Osteoblast (primary cell): ENCODE data around the gene PRSS33. TPM values are rescaled to one million over a fixed set of nuclear protein-coding genes. Genes with fewer than 3 reads are reported as not detected.

ENCODE experiments used
- DNase-seq: peaks from one replicate; pipeline ENCODE4 v3.0.0; 2011; ENCODE audit warnings: low spot score, mixed read lengths; ENCODE audit not compliant: insufficient read length; ENCODE audit errors: missing footprints
- H2AFZ ChIP-seq: 2 replicates; pipeline ENCODE4 v1.6.0; 2011; ENCODE audit warnings: mild to moderate bottlenecking, low read length
- H3K27ac ChIP-seq: 2 replicates; pipeline ENCODE4 v1.5.1; 2011; ENCODE audit warnings: mild to moderate bottlenecking, low read depth, low read length, moderate library complexity
- H3K27me3 ChIP-seq: 2 replicates; pipeline ENCODE4 v1.6.0; 2012; ENCODE audit warnings: mild to moderate bottlenecking, control low read depth, inconsistent platforms, low read length, moderate library complexity; ENCODE audit not compliant: insufficient read depth
- H3K36me3 ChIP-seq: 2 replicates; pipeline ENCODE4 v1.5.1; 2011; ENCODE audit warnings: mild to moderate bottlenecking, low read length, control low read depth, moderate library complexity; ENCODE audit not compliant: insufficient read depth
- H3K4me1 ChIP-seq: 2 replicates; pipeline ENCODE4 v1.5.1; 2011; ENCODE audit warnings: mild to moderate bottlenecking, low read length, control low read depth, moderate library complexity; ENCODE audit not compliant: insufficient read depth
- H3K4me2 ChIP-seq: 2 replicates; pipeline ENCODE4 v1.6.0; 2011; ENCODE audit warnings: mild to moderate bottlenecking, low read length; ENCODE audit not compliant: insufficient read depth
- H3K4me3 ChIP-seq: fragments of 200-600 bp; sonication (generic); 3 replicates; pipeline ENCODE4 v1.5.1; 2012; ENCODE audit warnings: mild to moderate bottlenecking, low read length, inconsistent platforms; ENCODE audit not compliant: insufficient read depth
- H3K79me2 ChIP-seq: 2 replicates; pipeline ENCODE4 v1.6.0; 2012; ENCODE audit warnings: mild to moderate bottlenecking, low read length, control low read depth, inconsistent platforms; ENCODE audit not compliant: insufficient read depth
- H3K9me3 ChIP-seq: 2 replicates; pipeline ENCODE4 v1.5.1; 2011; ENCODE audit warnings: low read depth, low read length, control low read depth
- H4K20me1 ChIP-seq: 2 replicates; pipeline ENCODE4 v1.6.0; 2012; ENCODE audit warnings: mild to moderate bottlenecking, low read length, control low read depth; ENCODE audit not compliant: insufficient read depth
- CTCF ChIP-seq: IDR thresholded peaks from 2 replicates; pipeline ENCODE4 v1.5.1; 2011; ENCODE audit warnings: mild to moderate bottlenecking, low read depth, low read length, moderate library complexity; ENCODE audit errors: extremely low read depth
- total RNA-seq: library from RNA; depleted of rRNA; stranded (reverse); fragments of >200 nt; gene quantifications from 2 replicates; pipeline ENCODE4 v1.2.3, GENCODE V29; 2012

The PRSS33 gene
- total RNA-seq, 1 donor, result not detected

DNA sequence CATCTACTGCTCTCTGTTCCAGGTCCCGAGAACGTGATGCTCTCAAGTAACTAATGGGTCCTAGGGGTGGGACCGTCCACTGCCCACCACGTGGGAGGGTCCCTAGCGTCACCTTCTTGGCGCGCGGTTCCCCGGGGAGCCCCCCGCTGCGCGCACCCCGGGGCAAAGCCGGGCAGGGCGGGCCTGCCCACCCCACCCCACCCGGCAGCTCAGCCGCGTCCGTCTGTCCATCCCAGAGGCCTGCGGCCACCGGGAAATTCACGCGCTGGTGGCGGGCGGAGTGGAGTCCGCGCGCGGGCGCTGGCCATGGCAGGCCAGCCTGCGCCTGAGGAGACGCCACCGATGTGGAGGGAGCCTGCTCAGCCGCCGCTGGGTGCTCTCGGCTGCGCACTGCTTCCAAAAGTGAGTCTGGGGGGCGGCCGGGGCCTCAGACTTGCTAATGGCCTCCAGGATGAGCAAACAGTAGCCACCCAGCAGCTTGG is 11.4 kb upstream of the PRSS33 start:
- Histone ChIP-seq H3K79me2 (no peaks in the 10 kb centered on the region), H3K9me3 (no peaks in the 10 kb centered on the region), H3K4me3 (no peak overlapping the region), H3K36me3 (no peaks in the 10 kb centered on the region), H3K4me2 (no peak overlapping the region), H2AFZ (no peak overlapping the region), H3K27me3 (peaks cover 19% of the 10 kb centered on the region), H3K4me1 (no peaks in the 10 kb centered on the region), H3K27ac (no peak overlapping the region), H4K20me1 (no peaks in the 10 kb centered on the region)
- DNase-seq, result peak; percentile 77
- no peak for TF ChIP-seq CTCF

DNA sequence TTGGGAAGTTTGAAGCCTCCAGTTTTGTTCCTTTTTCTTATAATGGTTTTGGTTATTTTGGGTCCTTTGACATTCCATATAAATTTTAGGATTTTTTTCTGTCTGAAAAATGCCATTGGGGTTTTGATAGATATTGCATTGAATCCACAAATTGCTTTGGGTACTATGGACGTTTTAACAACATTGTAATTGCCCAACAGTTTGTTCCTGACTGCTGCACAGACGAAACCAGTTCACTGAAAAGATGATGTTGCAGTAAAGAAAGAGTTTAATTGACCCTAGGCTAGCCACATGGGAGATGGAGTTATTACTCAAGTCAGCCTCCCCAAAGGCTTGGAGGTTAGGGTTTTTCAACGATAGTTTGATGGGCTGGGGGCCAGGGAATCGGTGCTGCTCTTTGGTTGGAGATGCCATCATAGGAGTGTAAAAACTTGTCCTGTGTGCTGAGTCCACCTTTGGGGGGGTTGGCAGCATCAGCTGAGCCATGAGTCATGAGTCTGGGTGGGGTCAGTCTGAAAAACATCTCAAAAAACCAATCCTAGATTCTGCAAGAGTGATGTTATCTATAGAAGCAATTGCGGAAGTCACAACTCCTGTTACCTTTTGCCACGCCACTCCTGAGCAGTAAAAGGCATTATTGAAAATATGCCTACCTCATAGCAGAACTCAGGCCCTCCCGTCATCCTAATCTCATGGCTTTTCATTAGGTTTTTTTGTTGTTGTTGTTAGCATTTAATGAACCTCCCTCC is 8.2 kb upstream of the PRSS33 start:
- Histone ChIP-seq H3K79me2 (no peaks in the 10 kb centered on the region), H3K4me3 (no peak overlapping the region), H3K27ac (no peak overlapping the region), H4K20me1 (no peaks in the 10 kb centered on the region), H3K36me3 (no peaks in the 10 kb centered on the region), H3K4me1 (no peaks in the 10 kb centered on the region), H3K27me3 (peaks cover 32% of the 10 kb centered on the region), H2AFZ (no peak overlapping the region), H3K9me3 (no peaks in the 10 kb centered on the region), H3K4me2 (no peak overlapping the region)
- no peak for TF ChIP-seq CTCF
- DNase-seq, result peak; percentile 26

DNA sequence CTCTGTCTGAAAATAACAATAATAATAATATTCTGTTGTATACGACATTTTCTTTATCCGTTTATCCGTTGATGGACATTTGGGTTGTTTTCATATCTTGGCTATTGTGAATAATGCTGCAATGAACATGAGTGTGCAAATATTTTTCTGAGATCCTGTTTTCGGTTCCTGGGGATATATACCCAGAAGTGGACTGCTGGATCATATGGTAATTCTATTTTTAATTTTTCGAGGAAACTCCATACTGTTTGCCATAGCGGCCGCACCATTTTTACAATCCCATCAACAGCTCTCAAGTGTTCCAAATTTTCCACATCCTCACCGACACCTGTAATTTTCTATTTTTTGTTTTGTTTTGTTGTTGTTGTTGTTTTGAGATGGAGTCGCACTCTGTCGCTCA is 5.6 kb upstream of the PRSS33 start:
- no peak for DNase-seq
- no peaks in the 10 kb centered on the region for H3K36me3 ChIP-seq
- no peaks in the 10 kb centered on the region for H3K9me3 ChIP-seq
- no peak for TF ChIP-seq CTCF
- no peak overlapping the region for H3K4me3 ChIP-seq
- H3K27me3 ChIP-seq, result peaks cover 52% of the 10 kb centered on the region
- no peak overlapping the region for H3K4me2 ChIP-seq
- no peaks in the 10 kb centered on the region for H4K20me1 ChIP-seq
- H2AFZ ChIP-seq, result no peak overlapping the region
- H3K79me2 ChIP-seq, result no peaks in the 10 kb centered on the region
- H3K27ac ChIP-seq, result no peak overlapping the region
- H3K4me1 ChIP-seq, result no peaks in the 10 kb centered on the region

- Histone ChIP-seq H3K79me2 (no peaks in the 10 kb centered on the region), H2AFZ (no peak overlapping the region), H3K36me3 (no peaks in the 10 kb centered on the region), H3K4me2 (no peak overlapping the region), H3K4me3 (no peak overlapping the region), H3K4me1 (no peaks in the 10 kb centered on the region), H3K9me3 (no peaks in the 10 kb centered on the region), H4K20me1 (no peaks in the 10 kb centered on the region), H3K27ac (no peak overlapping the region), H3K27me3 (peaks cover 59% of the 10 kb centered on the region)
- DNase-seq, result peak; percentile 56
- TF ChIP-seq CTCF, result no peak
These were observed 3.8 kb upstream of the PRSS33 start for GRCh38 chr16:2791174-2791573.
